Measurements from ENCODE around the gene LAMA3.
A peak's percentile ranks its signal among the peaks of the same experiment; 100 is the strongest.
"Not testable (repeated sequence)": the region's sequence is repeated elsewhere in the genome, so short reads cannot be mapped to it uniquely, and the experiment has no call there.

LAMA3 gene

DNA sequence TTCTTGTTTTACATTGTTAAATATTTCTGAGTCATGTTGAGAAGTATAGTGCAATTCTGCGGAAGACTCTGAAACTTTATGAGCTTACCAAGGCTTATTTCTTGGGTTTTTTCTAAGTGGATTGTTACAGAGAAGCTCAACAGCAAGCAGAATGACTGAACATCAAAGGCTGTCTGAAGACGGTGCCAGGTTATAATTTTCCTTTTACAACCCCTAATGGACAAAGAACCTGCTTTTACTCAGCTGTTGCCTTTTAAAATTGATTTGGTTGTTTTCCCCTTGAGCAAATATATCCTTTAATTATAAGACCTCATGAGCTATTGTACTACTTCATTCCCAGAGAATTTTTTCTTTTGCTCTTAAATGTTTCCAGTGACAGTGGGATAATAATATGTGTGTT is 41.6 kb downstream of the LAMA3 start:
- DNase-seq (ENCODE audit: low spot score) = no peak
- FAIRE-seq = no peak

DNA sequence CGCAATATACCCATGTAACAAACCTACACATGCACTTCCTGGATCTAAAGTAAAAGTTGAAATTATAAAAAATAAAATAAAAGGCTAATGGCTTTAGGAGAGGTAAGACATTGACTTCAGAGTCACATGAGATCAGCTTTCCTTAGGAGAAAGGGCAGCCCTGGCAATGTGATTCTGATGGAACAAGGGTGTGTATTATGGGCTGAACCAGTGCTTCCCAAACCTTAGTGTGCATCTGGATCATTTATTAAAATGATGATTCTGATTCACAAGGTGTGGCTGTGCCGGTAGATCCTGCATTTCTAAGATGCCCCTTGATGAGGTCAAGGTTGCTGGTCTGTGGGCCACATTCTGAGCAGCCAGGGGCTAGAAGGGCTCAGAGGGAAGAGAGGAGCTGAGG is 42.6 kb downstream of the LAMA3 start:
- DNase-seq (ENCODE audit: low spot score) (no peak), FAIRE-seq (no peak)

DNA sequence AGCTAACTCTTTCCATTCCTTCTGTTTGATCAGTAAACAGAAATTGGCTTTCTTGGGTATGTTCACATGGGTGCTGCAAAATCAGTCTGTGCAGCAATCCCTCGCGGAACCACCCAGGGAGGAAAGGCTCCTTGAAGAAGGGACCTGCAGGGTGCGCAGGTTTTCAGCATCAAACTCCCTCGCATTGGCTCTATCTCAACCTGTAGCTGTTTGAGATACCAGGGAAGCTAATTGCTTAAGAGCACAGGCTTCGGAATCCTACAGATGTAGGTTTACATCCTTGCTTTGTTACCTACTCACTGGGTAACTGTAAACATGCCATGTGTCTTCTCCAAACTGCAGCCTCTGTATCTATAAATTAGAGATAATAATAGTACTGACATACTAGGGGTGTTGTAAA is 43.2 kb downstream of the LAMA3 start:
- FAIRE-seq (no peak), DNase-seq (ENCODE audit: low spot score) (no peak)

DNA sequence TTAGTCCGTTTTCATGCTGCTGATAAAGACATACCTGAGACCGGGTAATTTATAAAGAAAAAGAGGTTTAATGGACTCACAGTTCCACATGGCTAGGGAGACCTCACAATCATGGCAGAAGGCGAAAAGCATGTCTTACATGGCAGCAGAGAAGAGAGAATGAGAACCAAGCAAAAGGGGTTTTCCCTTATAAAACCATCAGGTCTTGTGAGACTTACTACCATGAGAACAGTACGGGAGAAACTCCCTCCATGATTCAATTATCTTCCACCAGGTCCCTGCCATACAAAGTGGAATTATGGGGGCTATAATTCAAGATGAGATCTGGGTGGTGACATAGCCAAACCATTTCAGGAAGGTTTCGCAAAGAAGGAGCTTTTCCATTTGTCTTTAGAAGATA is 44.0 kb downstream of the LAMA3 start:
- not testable (repeated sequence) for DNase-seq (ENCODE audit: low spot score); FAIRE-seq

DNA sequence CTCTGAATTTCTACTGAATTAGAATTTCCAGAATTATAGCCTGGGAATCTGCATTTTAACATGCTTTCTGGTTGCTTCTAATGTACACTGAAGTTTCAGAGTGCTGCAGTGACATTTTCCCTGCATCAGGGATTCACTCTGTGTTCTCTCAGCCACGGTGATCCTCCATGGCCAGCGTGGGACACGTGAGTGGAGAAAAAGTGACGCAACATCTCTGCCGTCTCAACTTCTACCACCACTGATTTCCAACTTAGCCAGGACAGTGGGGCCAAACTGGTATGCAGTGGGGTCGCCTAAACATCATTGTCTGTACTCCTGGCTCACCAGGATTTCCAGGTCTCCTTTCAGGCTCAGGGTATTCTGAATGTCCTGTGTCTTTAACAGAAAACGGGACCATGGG is 44.6 kb downstream of the LAMA3 start:
- no peak for FAIRE-seq
- DNase-seq (ENCODE audit: low spot score) = no peak

DNA sequence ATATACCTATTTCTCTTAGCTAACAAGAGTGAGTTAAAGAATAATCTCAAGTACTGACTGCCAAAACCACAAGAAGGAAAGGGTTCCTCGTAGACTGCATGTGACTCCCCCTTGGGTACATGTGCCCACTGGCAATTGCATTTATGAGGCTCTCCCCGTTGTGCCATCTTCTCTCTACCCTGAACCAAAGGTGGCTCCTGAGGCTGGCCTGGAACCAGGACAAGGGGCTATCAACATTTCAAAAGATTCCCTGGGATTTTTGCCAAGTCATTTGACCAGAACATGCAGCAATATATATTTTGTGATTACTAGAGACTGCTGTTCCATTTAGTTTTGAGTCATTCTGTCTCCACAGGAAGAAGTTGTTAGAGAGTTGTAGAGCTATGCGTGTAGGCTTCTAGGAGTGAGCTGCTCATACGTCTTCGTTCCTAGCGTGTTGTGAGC is 45.8 kb downstream of the LAMA3 start:
- FAIRE-seq (no peak), DNase-seq (ENCODE audit: low spot score) (no peak)

DNA sequence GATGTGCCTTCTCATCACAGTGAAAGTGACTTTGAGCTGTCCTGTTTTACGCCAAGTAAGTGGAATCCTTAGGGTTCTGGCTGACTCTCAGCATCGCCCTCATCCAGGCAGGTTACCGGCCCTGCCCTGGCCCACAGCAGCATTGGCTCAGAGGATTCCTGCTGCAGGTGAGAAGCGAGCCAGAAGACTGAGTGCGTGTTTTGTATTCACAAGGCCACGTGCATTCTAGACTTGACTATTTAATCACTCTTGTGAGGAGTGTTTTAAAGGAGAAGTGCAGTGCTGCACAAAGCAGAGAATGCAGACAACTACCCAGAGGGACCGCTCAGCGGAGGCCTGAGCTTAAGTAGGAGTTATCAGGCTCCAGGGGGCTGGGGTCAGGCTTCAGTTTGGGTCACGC is 48.3 kb downstream of the LAMA3 start:
- DNase-seq (ENCODE audit: low spot score) = no peak
- no peak for FAIRE-seq

DNA sequence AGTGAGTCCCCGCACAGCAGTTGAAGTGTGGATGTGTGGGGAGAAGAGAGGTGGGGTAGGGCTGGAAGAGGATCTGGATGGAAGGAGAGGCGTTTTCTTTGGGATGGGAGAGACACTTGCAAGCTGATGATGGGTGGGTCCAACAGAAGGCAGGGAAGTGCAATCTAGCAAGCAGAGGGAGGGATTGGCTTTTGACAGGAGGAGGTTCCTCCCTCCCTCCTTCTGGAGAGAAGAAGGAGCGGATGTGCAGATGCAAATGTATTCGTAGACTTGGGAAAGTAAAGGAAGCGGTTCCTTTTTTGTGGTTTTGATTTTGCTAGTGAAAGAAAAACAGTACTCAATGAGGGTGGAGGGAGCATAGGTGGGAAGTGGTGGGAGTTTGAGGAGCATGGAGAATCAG is 48.9 kb downstream of the LAMA3 start:
- no peak for FAIRE-seq
- no peak for DNase-seq (ENCODE audit: low spot score)

DNA sequence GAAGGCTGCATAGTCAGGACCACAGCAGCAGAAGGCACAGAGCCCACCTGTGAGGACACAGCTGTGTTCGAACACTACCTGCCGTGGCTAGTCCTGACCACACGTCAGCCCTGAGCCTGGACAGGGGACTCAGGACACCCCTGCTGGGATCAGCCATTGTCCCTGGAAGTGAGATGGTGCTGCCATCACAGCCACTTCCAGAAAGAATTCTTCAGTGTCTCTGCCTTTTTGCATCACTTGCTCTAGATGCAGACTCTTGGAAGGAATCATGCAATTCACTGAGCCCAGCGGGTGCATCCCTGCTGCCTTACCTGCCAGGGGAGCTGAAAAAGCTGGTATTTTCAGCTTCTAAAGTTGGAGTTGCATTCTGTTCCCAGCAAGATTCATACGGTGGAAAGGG is 49.3 kb downstream of the LAMA3 start:
- DNase-seq (ENCODE audit: low spot score) (no peak), FAIRE-seq (no peak)

DNA sequence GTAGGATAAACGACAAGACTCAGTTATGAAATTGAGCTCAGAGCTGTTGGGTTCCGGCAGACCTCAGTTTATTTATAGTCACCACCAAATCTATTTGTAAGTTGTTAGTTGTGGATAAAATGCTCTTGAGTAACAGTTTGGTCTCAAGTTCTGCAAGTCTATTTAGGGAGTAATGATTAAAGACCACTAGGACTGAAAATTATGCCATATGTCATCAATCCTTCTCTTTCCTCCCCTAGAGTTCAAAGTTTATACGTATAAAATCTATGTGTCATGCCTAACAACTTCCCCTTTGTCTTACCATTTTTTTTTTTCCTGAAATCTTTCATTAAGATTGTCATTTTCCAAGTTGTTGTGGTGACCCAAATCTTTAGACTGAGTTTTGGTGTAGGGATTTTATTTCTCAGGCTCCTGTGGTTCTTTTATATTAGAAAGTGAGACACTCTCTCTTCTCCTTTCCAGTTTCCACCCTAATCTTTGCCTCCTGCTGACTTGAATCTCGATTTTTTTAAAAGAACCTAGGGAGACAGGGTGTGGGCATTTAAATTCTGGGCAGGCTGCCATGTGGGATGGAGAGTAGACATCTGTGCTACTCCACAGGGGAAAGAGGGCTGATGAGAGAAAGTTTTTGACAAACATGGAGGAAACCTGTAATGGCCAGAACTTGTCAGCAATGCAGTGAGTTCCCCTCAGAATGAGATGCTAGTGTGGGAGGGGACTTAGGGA is 51.0 kb downstream of the LAMA3 start:
- peak; percentile 4 for DNase-seq (ENCODE audit: low spot score)

DNA sequence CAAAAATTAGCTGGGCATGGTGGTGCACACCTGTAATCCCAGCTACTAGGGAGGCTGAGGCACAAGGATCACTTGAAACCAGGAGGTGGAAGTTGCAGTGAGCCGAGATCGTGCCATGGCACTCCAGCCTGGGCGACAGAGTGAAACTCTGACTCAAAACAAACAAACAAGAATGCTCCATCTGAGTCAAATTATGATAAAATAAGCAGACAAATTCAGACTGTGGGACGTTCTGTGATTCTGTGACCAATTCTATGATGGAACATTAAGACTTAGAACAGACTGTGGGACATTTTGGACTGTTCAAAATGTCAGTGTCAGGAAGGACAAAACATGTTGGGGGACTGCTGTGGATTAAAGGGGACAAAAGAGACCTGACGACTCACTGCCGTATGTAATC is 52.7 kb downstream of the LAMA3 start:
- not testable (repeated sequence) for DNase-seq (ENCODE audit: low spot score); FAIRE-seq

More for the DNA sequence above, 51.0 kb downstream of the LAMA3 start:
- no peak for FAIRE-seq

DNA sequence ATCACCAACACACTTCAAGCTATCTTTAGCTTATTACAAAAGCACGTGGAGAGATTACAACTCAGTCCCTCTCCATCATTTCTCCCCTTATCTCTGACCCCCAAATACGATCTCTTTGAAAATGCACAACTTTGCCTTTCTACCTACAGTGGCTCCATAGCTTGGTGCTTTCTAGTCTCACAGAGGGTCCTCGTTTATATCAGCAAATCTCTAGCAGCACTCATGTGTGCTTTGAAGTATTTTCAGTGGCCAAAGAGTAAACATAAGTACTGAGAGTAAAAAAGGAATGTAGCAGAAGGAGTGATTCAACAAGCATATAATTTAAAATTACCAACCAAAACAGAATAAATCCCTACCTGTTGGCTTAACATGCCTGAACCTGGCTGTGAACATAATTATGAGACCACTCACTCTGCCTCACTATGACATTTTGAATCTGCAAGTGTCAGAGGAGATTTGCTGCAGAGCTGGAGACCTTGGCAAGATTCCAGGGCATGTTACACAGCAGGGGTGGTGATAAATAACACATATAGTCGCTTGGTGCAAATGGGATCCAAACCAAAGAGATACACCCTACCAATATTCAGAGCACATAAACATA is 54.6 kb downstream of the LAMA3 start:
- DNase-seq (ENCODE audit: low spot score) = no peak
- no peak for FAIRE-seq

DNA sequence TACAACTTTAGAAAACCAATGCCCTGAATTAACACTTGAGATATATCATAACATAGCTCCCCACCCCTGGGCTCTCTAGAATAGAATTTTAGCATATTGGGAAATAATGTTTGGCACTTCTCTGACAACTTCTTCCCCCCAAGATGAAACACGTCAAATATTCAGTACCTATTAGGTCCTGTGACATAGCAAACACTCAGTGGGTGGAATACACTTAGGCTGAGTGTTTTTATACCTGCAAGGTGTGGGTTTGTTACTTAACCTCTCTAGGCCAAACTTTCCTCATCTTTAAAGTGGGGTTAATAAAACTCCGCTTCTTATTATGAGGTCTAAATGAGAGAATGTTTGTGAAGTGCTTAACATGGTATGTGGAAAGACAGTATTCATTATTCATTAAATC is 56.1 kb downstream of the LAMA3 start:
- DNase-seq (ENCODE audit: low spot score) (no peak), FAIRE-seq (no peak)

DNA sequence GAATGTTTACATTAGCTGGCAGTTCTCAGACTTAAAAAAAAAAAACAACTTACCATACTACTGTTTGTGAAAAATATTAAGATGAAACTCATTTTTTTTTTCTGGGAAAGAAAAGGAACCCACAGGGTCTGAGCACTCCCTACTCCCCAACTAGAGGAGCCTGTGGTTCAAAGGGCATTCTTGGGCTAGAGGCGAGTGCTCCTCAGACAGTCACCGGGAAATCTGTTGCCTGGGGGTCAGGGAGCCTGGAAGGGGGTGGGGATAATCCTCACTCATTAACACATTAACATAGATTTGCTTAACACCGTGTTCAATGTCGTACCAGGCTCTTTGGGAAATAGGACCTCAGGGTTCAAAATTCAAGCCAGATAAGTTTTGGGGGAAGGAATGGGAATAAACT is 57.6 kb downstream of the LAMA3 start:
- no peak for DNase-seq (ENCODE audit: low spot score)
- FAIRE-seq = no peak

DNA sequence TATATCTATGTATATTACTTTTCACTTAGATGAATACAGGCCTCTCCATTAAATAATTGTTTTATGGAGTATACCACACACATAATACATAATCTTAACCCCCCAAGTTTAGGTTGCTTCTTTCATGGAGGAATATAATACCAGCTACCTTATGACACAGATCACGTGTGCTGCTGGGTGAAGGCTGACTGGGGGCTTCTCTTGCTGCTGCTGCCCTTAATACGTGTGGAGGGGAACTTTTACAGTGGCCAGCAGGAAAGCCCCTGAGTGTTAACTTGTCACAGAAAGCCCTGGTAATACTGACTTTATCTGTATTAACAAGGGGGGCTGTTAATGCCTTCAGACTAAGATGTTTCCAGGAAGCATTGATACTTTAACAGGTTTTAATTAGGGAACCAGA is 63.1 kb downstream of the LAMA3 start:
- FAIRE-seq = no peak
- DNase-seq (ENCODE audit: low spot score) = no peak

DNA sequence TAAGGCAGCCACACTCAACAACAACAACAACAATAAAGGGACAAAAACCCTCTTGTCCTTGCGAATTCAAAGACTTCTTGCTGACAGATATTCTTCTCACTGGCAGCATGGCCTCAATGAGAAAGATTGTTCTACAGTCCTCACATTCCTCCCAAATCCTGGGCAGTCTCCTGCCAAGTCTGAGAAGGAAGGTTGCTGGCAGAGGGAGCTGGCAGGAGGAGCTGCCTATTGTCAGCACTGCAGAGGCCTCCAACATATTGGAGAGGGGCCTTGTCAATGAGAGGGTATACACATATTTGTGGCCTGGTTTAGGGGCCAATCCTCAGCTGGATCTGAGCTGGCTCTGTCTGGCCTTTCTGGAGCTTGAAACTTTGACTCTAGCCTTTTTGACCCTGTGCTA is 63.5 kb downstream of the LAMA3 start:
- FAIRE-seq (no peak), DNase-seq (ENCODE audit: low spot score) (no peak)

DNA sequence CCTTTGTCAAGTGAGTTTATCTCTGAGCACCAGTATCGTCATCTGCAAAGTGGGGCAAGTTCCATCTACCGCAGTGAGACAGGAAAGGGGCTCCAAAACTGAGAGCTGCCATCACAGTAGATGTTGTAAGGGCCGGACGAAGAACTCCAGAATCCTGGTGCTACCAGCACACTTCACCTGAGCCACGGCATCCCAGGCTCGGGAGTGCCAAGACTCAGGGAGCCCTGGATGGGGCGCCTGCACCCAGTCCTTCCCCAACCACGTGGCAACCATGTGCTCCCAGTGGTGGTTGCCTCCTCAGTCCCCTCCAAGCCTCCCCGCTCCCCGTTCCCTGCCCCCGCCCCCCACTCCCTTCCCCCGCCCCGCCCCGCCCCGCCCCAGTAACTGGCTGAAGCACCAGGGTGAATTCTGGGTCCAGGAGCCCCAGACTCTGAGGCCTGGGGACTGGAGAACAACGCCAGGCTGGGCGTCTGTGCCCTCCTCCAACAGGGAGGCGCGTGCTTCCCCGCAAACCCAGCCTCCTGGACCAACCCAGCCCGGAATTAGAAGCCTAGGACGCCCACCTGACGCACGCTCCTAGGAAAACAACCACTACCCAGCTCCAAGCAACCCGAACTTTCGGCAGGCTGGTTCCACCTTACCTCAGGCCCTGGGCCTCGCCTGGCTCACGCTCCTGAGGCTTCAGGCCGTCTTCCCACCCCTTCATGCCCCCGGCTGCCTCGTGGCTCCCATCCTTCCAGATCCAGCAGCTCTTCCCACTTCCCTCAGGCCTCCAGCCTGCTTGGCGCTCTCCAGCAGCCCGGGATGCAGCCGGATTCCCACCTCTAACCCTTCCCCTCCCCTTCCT is 67.6 kb downstream of the LAMA3 start:
- FAIRE-seq (no peak), DNase-seq (ENCODE audit: low spot score) (no peak)

DNA sequence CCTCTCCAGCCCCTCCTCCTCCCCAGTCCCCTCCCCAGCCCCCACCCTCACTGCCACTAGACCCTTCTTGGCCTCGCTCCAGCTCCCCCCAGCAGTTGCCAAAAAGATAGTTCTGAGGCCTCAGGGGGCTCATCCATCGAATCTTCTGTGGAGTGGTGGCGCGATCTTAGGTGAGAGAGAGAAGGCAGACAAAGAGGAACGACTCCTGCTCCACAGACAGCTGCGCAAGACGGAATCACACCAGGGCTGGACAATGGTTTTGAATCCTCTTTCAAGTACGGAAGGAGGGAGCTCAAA is 68.1 kb downstream of the LAMA3 start:
- DNase-seq (ENCODE audit: low spot score) = no peak
- no peak for FAIRE-seq

DNA sequence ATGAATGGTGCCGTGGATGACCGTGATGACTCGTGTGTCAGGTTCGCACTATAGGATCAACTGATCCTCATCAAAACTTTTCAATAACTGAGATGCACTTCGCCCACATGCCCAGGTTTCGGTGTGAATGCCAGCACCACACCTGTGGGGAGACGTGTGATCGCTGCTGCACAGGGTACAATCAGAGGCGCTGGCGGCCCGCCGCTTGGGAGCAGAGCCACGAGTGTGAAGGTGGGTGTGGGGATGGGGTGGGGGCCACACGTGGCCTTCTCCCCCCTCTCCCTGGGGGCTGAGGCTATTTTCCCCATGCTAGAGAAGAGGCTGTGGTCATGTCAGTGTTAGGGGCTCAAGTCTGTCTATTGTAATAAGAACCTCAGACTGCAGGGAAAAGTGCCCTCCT is 69.0 kb downstream of the LAMA3 start:
- no peak for DNase-seq (ENCODE audit: low spot score)
- FAIRE-seq = no peak

DNA sequence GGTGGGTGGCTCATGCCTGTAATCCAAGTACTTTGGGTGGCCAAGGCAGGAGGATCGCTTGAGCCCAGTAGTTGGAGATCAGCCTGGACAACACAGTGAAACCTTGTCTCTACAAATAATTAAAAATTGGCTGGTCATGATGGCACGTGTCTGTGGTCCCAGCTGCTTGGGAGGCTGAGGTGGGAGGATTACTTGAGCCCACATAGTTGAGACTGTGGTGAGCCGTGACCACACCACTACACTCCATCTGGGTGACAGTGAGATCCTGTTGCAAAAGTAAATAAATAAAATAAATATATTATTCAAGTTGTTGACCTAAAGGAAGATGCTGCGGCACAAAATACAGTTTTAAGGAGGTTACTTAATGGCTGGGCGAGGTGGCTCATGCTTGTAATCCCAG is 72.7 kb downstream of the LAMA3 start:
- no peak for FAIRE-seq

DNA sequence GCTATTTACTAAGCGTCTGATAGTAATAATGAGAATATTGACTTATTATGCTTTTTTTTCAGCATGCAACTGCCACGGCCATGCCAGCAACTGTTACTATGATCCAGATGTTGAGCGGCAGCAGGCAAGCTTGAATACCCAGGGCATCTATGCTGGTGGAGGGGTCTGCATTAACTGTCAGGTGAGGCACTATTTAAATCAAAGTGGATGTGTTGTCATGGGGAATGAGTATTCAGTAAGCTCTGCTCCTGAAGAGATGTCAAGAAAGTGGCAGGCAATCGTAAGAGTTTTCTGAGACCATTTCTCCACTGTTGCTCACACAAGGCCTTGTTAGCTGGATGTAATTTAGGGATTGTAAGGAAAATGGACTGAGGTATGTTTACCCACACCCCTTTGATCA is 74.1 kb downstream of the LAMA3 start:
- FAIRE-seq = no peak
- no peak for DNase-seq (ENCODE audit: low spot score)

More for the DNA sequence above, 72.7 kb downstream of the LAMA3 start:
- no peak for DNase-seq (ENCODE audit: low spot score)

DNA sequence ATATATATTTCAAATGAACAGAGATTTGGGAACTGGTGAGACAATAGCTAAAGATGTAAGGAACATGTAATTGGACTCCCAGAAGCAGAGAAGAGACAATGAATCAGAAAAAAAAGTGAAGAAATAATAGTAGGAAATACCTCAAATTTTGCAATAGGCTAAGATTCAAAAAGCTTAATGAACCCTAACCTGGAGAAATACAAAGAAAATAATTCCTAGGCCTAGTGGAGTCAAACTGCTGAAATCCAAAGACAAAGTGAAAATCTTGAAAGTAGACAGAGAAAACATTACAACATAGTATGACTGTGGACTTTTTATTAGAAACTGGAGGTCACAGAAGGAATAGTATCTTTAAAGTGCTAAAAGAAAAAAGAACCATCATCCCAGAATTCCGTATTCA is 76.7 kb downstream of the LAMA3 start:
- FAIRE-seq (no peak), DNase-seq (ENCODE audit: low spot score) (no peak)
